PC-3 (cell line): ENCODE results near the gene POLR2E.

ENCODE experiments used
- EZH2phosphoT487 ChIP-seq: fragments of 300-600 bp; sonication (generic); IDR thresholded peaks from 2 replicates; pipeline ENCODE4 v1.6.1; 2018; ENCODE audit warnings: mild to moderate bottlenecking, antibody characterized with exemption, low read length, borderline replicate concordance
- TF ChIP-seq, protein P1 (sequence below): fragments of 300-600 bp; sonication (generic); conservative IDR thresholded peaks from 2 replicates; pipeline ENCODE4 v1.5.1; 2017; ENCODE audit warnings: antibody characterized with exemption, low read depth, mild to moderate bottlenecking, low read length

DNA sequence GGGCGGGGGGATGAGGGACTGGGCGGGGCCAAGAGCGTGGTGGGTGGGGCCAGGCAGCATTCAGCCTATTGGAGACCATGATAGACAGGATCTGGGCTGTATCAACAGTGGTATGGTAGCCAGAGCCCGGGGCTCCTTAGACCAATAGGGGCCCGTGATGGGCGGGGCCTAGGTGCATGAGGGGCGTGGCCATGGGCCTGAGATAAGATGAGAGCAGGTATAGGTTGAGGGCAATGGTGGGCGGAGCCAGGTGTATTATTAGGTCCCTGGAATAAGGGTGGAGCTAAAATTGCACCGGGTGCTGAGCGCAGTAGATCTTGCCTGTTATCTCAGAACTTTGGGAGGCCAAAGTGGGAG, 50.0 kb downstream of the POLR2E start:
- TF ChIP-seq, protein P1, sequence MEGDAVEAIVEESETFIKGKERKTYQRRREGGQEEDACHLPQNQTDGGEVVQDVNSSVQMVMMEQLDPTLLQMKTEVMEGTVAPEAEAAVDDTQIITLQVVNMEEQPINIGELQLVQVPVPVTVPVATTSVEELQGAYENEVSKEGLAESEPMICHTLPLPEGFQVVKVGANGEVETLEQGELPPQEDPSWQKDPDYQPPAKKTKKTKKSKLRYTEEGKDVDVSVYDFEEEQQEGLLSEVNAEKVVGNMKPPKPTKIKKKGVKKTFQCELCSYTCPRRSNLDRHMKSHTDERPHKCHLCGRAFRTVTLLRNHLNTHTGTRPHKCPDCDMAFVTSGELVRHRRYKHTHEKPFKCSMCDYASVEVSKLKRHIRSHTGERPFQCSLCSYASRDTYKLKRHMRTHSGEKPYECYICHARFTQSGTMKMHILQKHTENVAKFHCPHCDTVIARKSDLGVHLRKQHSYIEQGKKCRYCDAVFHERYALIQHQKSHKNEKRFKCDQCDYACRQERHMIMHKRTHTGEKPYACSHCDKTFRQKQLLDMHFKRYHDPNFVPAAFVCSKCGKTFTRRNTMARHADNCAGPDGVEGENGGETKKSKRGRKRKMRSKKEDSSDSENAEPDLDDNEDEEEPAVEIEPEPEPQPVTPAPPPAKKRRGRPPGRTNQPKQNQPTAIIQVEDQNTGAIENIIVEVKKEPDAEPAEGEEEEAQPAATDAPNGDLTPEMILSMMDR, result no peak
- no peak for TF ChIP-seq EZH2phosphoT487
